Endothelial cell (in vitro differentiated cells): ENCODE data around the gene MPHOSPH6. TPM values are rescaled to one million over a fixed set of nuclear protein-coding genes. Genes with fewer than 3 reads are reported as not detected.
"Not testable (repeated sequence)": the region's sequence is repeated elsewhere in the genome, so short reads cannot be mapped to it uniquely, and the experiment has no call there.

Experiments
- DNase-seq: peaks from one replicate; pipeline ENCODE4 v3.0.0; 2021; ENCODE audit warnings: low spot score
- H3K27ac Mint-ChIP-seq: one replicate; pipeline ENCODE4 v1.8.0; 2021; ENCODE audit warnings: mixed read lengths, inconsistent platforms; ENCODE audit not compliant: unreplicated experiment
- H3K27me3 Mint-ChIP-seq: one replicate; pipeline ENCODE4 v1.8.0; 2021; ENCODE audit warnings: mild to moderate bottlenecking, moderate library complexity, mixed read lengths, inconsistent platforms; ENCODE audit not compliant: unreplicated experiment
- H3K36me3 Mint-ChIP-seq: one replicate; pipeline ENCODE4 v1.8.0; 2021; ENCODE audit warnings: mild to moderate bottlenecking, low read depth, mixed read lengths, inconsistent platforms; ENCODE audit not compliant: unreplicated experiment
- H3K4me1 Mint-ChIP-seq: one replicate; pipeline ENCODE4 v1.8.0; 2021; ENCODE audit warnings: mild to moderate bottlenecking, mixed read lengths, inconsistent platforms; ENCODE audit not compliant: unreplicated experiment
- H3K4me3 Mint-ChIP-seq: one replicate; pipeline ENCODE4 v1.8.0; 2021; ENCODE audit warnings: mild to moderate bottlenecking, mixed read lengths, inconsistent platforms; ENCODE audit not compliant: unreplicated experiment
- H3K9me3 Mint-ChIP-seq: one replicate; pipeline ENCODE4 v1.8.0; 2021; ENCODE audit warnings: mixed read lengths, inconsistent platforms; ENCODE audit not compliant: unreplicated experiment
- long read RNA-seq: library from polyadenylated mRNA; unstranded; transcript quantifications from one replicate; pipeline ENCODE4 v2.0.0, GENCODE V29; 2020; ENCODE audit not compliant: unreplicated experiment
- total RNA-seq: library from RNA; stranded (reverse); fragmentation: NEBNext Ultra II Directional; extraction: Animal tissue kit (Norgen Biotek cat#: 25700); gene quantifications from one replicate; pipeline ENCODE4 v1.2.1, GENCODE V29; 2021; ENCODE audit not compliant: unreplicated experiment
- TF ChIP-seq, protein P1 (sequence below): fragments of 200-600 bp; sonication (generic); IDR thresholded peaks from one replicate; pipeline ENCODE4 v1.5.0; 2021; ENCODE audit warnings: antibody characterized with exemption; ENCODE audit not compliant: unreplicated experiment

Gene MPHOSPH6, protein sequence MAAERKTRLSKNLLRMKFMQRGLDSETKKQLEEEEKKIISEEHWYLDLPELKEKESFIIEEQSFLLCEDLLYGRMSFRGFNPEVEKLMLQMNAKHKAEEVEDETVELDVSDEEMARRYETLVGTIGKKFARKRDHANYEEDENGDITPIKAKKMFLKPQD
- total RNA-seq = 18.5 TPM
- long read RNA-seq, transcript MPHOSPH6-201 (5 exons, 1,103 nt) = major isoform, 7 of 7 reads
- long read RNA-seq, partial matches to known transcripts = 0 of 7 reads
- long read RNA-seq, other reads (novel, unspliced or antisense) = 0 of 7 reads

DNA sequence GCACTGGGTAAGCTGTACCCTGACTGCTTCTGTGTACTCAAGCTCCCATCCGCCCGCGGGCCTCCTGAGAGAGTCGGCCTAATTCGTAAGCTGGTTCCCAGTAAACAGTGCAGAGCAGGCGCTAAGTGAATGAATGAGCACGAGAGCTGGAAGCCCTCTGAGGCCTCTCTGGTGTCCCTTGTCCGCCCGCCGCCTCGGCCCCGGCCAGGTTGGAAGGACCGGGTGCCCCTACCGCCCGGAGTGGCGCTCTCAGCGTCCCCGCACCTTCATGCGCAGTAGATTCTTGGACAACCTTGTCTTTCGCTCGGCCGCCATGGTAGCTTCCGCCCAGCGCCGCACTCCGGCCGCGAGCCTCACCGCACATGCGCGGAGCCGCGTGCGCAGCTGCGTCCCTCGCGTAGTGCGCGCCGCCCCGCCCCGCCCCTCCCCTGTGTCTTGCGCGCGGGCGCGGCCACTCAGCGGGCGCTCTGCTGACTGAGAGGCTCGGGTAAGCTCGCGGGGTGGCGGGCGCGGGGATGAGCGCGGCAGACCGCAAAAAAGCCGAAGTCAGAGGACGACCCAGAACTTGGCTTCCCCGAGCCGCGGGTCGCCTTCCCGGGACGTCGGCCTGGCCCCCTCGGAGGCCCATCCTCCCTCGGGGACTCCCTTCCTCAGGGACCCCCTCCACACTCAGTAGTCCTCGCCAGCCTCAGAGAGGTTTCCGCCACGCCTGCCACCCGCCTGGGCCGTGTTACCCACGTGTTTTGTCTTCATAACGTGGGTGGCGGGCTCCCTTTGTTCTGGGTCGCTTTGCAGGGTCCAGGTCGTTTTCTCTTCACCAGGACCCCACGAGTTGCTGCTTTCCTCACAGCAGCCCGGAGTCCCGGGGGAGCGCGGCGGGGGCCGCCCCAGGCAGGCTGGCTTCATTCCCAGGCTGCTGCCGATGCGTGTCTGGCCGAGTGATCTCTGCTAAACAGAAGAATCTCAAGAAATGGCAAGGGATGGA is at the start of gene MPHOSPH6:
Gene MPHOSPH6, minus strand, starts transcription at position 364 of the 985 bp plus-strand sequence. Its CDS starts 49 bp downstream, at position 315.
- Mint-ChIP-seq H3K9me3 (no peaks in the 10 kb centered on the region), H3K4me1 (peaks cover 7% of the 10 kb centered on the region), H3K27me3 (peaks cover 2% of the 10 kb centered on the region), H3K27ac (peak within 1 kb of the TSS; percentile 89), H3K4me3 (peak within 1 kb of the TSS; percentile 94), H3K36me3 (peaks cover 9% of the 10 kb centered on the region)
- TF ChIP-seq, protein P1, sequence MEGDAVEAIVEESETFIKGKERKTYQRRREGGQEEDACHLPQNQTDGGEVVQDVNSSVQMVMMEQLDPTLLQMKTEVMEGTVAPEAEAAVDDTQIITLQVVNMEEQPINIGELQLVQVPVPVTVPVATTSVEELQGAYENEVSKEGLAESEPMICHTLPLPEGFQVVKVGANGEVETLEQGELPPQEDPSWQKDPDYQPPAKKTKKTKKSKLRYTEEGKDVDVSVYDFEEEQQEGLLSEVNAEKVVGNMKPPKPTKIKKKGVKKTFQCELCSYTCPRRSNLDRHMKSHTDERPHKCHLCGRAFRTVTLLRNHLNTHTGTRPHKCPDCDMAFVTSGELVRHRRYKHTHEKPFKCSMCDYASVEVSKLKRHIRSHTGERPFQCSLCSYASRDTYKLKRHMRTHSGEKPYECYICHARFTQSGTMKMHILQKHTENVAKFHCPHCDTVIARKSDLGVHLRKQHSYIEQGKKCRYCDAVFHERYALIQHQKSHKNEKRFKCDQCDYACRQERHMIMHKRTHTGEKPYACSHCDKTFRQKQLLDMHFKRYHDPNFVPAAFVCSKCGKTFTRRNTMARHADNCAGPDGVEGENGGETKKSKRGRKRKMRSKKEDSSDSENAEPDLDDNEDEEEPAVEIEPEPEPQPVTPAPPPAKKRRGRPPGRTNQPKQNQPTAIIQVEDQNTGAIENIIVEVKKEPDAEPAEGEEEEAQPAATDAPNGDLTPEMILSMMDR = no peak
- DNase-seq = peak; percentile 96

DNA sequence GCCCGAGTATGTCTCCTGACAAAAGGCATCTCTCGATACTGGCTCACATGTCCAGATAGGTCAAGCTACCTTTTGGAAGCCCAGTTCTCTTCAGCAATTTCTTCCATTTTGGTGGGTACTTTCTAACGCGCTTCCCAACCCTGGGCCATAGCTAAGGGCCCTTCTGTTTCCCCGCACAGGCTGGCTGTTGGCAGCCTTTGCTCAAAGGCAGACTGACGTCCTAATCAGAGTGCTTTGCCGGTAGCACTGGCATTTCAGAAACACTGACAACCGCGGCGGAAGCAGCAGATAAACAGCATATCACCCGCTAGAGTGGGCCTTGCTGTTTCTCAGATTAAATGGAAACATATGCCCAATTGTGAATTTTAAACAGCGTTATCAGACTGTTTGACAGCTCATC is 49.3 kb upstream of the MPHOSPH6 start:
- TF ChIP-seq, protein P1 = no peak
- no peaks in the 10 kb centered on the region for H3K4me1 Mint-ChIP-seq
- H3K9me3 Mint-ChIP-seq = no peaks in the 10 kb centered on the region
- H3K27ac Mint-ChIP-seq = no peak overlapping the region
- H3K4me3 Mint-ChIP-seq = no peak overlapping the region
- no peaks in the 10 kb centered on the region for H3K27me3 Mint-ChIP-seq
- DNase-seq = no peak
- no peaks in the 10 kb centered on the region for H3K36me3 Mint-ChIP-seq

DNA sequence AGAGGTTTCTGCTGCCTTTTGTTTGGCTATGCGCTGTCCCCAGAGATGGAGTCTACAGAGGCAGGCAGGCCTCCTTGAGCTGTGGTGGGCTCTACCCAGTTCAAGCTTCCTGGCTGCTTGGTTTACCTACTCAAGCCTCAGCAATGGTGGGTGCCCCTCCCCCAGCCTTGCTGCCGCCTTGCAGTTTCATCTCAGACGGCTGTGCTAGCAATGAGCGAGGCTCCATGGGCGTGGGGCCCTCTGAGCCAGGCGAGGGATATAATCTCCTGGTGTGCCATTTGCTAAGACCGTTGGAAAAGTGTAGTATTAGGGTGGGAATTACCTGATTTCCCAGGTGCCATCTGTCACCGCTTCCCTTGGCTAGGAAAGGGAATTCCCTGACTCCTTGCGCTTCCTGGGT is 39.3 kb upstream of the MPHOSPH6 start:
- not testable (repeated sequence) for H3K4me1 Mint-ChIP-seq, DNase-seq, H3K27ac Mint-ChIP-seq, H3K27me3 Mint-ChIP-seq, H3K4me3 Mint-ChIP-seq, H3K36me3 Mint-ChIP-seq, H3K9me3 Mint-ChIP-seq

DNA sequence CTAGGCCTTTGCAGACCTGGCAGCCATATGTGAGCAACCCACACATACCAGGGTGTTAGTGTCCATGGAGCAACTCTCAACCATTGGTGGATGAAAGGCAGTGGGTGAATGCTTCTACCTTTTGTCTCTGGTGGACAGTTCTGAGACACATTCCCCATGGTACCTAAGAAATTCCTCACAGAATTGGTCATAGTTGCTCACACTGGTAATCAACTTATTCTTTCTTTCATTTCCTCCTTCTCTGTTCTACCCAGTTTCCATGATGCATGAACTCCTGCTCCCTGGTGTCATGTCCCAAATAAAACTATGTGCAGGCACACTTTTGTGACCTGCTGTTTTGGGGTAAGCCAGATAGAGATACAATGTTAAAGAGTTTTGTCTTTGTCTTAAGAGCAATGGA is 33.2 kb upstream of the MPHOSPH6 start:
- TF ChIP-seq, protein P1 = no peak
- no peaks in the 10 kb centered on the region for H3K9me3 Mint-ChIP-seq
- peaks cover 2% of the 10 kb centered on the region for H3K4me1 Mint-ChIP-seq
- H3K4me3 Mint-ChIP-seq = no peak overlapping the region
- no peaks in the 10 kb centered on the region for H3K36me3 Mint-ChIP-seq
- H3K27ac Mint-ChIP-seq = no peak overlapping the region
- no peaks in the 10 kb centered on the region for H3K27me3 Mint-ChIP-seq
- DNase-seq = no peak

DNA sequence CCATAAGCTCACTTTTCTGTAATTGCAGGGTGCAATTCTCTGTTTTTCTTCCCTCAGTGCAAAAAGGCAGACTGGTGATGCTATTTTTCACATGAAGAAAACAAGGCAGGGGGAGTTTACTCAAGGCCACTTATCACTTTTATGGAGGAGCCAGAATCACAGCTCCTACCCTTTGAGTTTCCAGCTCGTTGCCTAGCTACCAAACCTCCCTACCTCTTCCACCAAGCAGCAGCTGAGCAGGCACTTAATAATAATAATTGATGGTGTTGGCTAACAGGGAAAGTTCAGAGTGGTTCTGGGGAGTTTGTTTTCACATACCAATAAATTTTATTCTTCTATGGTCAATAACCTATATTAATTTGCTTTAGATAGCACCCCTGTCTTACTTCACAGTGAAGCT is 31.9 kb upstream of the MPHOSPH6 start:
- peaks cover 2% of the 10 kb centered on the region for H3K27me3 Mint-ChIP-seq
- H3K36me3 Mint-ChIP-seq = no peaks in the 10 kb centered on the region
- no peak for DNase-seq
- H3K9me3 Mint-ChIP-seq = no peaks in the 10 kb centered on the region
- H3K27ac Mint-ChIP-seq = no peak overlapping the region
- TF ChIP-seq, protein P1 = no peak
- H3K4me3 Mint-ChIP-seq = no peak overlapping the region
- peaks cover 2% of the 10 kb centered on the region for H3K4me1 Mint-ChIP-seq
